K562 (cell line): ENCODE measurements around the gene PRTN3. TPM values are rescaled to one million over a fixed set of nuclear protein-coding genes. Genes with fewer than 3 reads are reported as not detected.

Experiments
- BCOR ChIP-seq: fragments of 450-650 bp; IDR thresholded peaks from 2 replicates; pipeline ENCODE4 v1.6.1; 2016
- CBX1 ChIP-seq: sonication (generic); IDR thresholded peaks from 2 replicates; pipeline ENCODE4 v1.6.1; 2016; ENCODE audit warnings: antibody characterized with exemption, low read depth, mild to moderate bottlenecking
- DDX20 ChIP-seq: fragments of 450-650 bp; IDR thresholded peaks from 2 replicates; pipeline ENCODE4 v1.6.1; 2016; ENCODE audit warnings: missing genetic modification characterization, low read depth, mild to moderate bottlenecking, missing compliant biosample characterization, moderate library complexity
- HCFC1 ChIP-seq: IDR thresholded peaks from 2 replicates; pipeline ENCODE4 v1.6.1; 2012; ENCODE audit warnings: low read depth, low read length, improper control_type of control experiment
- KDM1A ChIP-seq, 2 experiments: fragments of 450-650 bp; IDR thresholded peaks; 2 replicates each; pipeline ENCODE4 v1.6.1; 2016; ENCODE audit warnings: mild to moderate bottlenecking in 2 of 2
- MEIS2 ChIP-seq: fragments of 450-650 bp; IDR thresholded peaks from 2 replicates; pipeline ENCODE4 v1.6.1; 2014; ENCODE audit warnings: mild to moderate bottlenecking; ENCODE audit not compliant: partially characterized antibody
- PCBP1 ChIP-seq: fragments of 200-400 bp; formaldehyde crosslinking; IDR thresholded peaks from 2 replicates; pipeline ENCODE4 v1.6.1; 2018; ENCODE audit warnings: mild to moderate bottlenecking, low read depth, low read length; ENCODE audit not compliant: poor library complexity, severe bottlenecking
- SMARCA5 ChIP-seq: fragments of 450-650 bp; IDR thresholded peaks from 2 replicates; pipeline ENCODE4 v1.6.1; 2016
- SP1 ChIP-seq: sonication (generic); formaldehyde crosslinking; IDR thresholded peaks from 2 replicates; pipeline ENCODE4 v1.8.1; 2022; ENCODE audit warnings: mild to moderate bottlenecking, missing genetic modification reagents
- ZNF143 ChIP-seq: sonication (generic); formaldehyde crosslinking; IDR thresholded peaks from 2 replicates; pipeline ENCODE4 v1.9.0; 2022; ENCODE audit warnings: mild to moderate bottlenecking, missing genetic modification reagents
- polyA plus RNA-seq, 8 experiments: library from polyadenylated mRNA; depleted of rRNA in 4 of 8; stranded (reverse) in 5 of 8; unstranded in 3 of 8; fragments of >200 nt; fragmentation: Nextera tagmentation in 2 of 8; fragmentation: Illumina TruSeq in 1 of 8; extraction: Ambion mirVana in 2 of 8; extraction: Trizol in 1 of 8; gene quantifications; 2 replicates each; pipeline versions ENCODE4 v1.2.1 to v1.2.3, GENCODE V29; 2011 to 2014; ENCODE audit warnings: inconsistent platforms in 1 of 8, missing spikeins in 1 of 8
- total RNA-seq, 7 experiments: library from RNA; depleted of rRNA in 6 of 7; stranded (reverse); fragments of >200 nt in 6 of 7; fragmentation: Illumina TruSeq in 2 of 7; extraction: Trizol in 2 of 7; gene quantifications; 2 replicates each; pipeline versions ENCODE4 v1.2.1 to v1.2.3, GENCODE V29; 2011 to 2021; ENCODE audit warnings: low replicate concordance in 1 of 7
- TF ChIP-seq, protein P1 (sequence below): fragments of 200-800 bp; sonication (Bioruptor generic); IDR thresholded peaks from 2 replicates; pipeline ENCODE4 v1.6.1; 2017; ENCODE audit warnings: missing genetic modification characterization, missing compliant biosample characterization
- TF ChIP-seq, protein P2 (sequence below): fragments of 450-650 bp; IDR thresholded peaks from 2 replicates; pipeline ENCODE4 v1.6.1; 2016; ENCODE audit warnings: borderline replicate concordance
- TF ChIP-seq, protein P3 (sequence below): fragments of 450-650 bp; formaldehyde crosslinking; IDR thresholded peaks from 2 replicates; pipeline ENCODE4 v1.4.0; 2020; ENCODE audit warnings: mild to moderate bottlenecking, moderate library complexity
- TF ChIP-seq, protein P4 (sequence below): fragments of 450-650 bp; IDR thresholded peaks from 2 replicates; pipeline ENCODE4 v1.6.1; 2018; ENCODE audit not compliant: partially characterized antibody
- TF ChIP-seq, protein P5 (sequence below): sonication (generic); formaldehyde crosslinking; IDR thresholded peaks from 2 replicates; pipeline ENCODE4 v1.4.0; 2020; ENCODE audit warnings: mild to moderate bottlenecking, missing genetic modification reagents

PRTN3 gene
- total and polyA plus RNA-seq, 9 of the 15 experiments (the other 6 are each of a cell fraction or from before 2014, with no cell fraction given): 0.14 to 0.86 (median 0.43) TPM; not detected in 3

DNA sequence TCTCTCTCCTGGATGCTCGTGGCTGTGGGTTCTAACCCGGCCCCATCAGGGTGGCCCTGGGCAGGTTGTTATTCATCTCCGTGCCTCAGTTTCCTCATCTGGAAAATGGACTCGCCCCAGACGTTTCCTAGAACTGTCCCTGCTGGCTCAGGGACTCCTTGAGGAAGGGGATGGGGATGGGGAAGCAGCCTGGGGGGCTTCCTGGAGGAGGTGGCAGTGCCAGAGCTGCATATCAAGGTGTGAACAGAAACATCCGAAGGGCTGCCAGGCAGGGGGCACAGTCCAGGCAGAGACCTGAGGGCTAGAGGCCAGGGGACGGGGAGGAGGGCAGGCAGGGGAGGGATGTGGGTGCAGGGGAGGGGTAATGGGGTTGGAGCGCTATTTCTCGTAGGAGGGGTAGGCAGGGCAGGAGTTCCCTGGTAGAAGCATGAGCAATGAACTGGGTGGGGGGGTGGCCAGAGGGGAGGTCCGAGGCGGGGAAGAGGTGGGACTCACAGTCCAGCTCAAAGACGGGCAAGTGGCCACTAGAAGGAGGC, 7.7 kb downstream of the PRTN3 start (continued):
- TF ChIP-seq, protein P1, sequence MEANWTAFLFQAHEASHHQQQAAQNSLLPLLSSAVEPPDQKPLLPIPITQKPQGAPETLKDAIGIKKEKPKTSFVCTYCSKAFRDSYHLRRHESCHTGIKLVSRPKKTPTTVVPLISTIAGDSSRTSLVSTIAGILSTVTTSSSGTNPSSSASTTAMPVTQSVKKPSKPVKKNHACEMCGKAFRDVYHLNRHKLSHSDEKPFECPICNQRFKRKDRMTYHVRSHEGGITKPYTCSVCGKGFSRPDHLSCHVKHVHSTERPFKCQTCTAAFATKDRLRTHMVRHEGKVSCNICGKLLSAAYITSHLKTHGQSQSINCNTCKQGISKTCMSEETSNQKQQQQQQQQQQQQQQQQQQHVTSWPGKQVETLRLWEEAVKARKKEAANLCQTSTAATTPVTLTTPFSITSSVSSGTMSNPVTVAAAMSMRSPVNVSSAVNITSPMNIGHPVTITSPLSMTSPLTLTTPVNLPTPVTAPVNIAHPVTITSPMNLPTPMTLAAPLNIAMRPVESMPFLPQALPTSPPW (CRISPR knock-in tag): peak; percentile 7; the same call in 1 of the 2 replicates
- TF ChIP-seq HCFC1 (no peak), CBX1 (0 out of 2 replicates have a peak, but pooled peaks have one; percentile 24), PCBP1 (no peak), KDM1A (IDR thresholded peaks at IDR 0.05) (peak; percentile 31 to 78; a peak in 3 of 4 replicates), MEIS2 (no peak), ZNF143 (no peak), DDX20 (tag) (no peak), BCOR (peak; percentile 86), SMARCA5 (peak; percentile 52; the same call in 1 of the 2 replicates), SP1 (no peak)
- TF ChIP-seq, protein P2, sequence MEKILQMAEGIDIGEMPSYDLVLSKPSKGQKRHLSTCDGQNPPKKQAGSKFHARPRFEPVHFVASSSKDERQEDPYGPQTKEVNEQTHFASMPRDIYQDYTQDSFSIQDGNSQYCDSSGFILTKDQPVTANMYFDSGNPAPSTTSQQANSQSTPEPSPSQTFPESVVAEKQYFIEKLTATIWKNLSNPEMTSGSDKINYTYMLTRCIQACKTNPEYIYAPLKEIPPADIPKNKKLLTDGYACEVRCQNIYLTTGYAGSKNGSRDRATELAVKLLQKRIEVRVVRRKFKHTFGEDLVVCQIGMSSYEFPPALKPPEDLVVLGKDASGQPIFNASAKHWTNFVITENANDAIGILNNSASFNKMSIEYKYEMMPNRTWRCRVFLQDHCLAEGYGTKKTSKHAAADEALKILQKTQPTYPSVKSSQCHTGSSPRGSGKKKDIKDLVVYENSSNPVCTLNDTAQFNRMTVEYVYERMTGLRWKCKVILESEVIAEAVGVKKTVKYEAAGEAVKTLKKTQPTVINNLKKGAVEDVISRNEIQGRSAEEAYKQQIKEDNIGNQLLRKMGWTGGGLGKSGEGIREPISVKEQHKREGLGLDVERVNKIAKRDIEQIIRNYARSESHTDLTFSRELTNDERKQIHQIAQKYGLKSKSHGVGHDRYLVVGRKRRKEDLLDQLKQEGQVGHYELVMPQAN: no peak
- TF ChIP-seq, protein P3, sequence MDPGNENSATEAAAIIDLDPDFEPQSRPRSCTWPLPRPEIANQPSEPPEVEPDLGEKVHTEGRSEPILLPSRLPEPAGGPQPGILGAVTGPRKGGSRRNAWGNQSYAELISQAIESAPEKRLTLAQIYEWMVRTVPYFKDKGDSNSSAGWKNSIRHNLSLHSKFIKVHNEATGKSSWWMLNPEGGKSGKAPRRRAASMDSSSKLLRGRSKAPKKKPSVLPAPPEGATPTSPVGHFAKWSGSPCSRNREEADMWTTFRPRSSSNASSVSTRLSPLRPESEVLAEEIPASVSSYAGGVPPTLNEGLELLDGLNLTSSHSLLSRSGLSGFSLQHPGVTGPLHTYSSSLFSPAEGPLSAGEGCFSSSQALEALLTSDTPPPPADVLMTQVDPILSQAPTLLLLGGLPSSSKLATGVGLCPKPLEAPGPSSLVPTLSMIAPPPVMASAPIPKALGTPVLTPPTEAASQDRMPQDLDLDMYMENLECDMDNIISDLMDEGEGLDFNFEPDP (CRISPR knock-in tag): no peak
- TF ChIP-seq, protein P4, sequence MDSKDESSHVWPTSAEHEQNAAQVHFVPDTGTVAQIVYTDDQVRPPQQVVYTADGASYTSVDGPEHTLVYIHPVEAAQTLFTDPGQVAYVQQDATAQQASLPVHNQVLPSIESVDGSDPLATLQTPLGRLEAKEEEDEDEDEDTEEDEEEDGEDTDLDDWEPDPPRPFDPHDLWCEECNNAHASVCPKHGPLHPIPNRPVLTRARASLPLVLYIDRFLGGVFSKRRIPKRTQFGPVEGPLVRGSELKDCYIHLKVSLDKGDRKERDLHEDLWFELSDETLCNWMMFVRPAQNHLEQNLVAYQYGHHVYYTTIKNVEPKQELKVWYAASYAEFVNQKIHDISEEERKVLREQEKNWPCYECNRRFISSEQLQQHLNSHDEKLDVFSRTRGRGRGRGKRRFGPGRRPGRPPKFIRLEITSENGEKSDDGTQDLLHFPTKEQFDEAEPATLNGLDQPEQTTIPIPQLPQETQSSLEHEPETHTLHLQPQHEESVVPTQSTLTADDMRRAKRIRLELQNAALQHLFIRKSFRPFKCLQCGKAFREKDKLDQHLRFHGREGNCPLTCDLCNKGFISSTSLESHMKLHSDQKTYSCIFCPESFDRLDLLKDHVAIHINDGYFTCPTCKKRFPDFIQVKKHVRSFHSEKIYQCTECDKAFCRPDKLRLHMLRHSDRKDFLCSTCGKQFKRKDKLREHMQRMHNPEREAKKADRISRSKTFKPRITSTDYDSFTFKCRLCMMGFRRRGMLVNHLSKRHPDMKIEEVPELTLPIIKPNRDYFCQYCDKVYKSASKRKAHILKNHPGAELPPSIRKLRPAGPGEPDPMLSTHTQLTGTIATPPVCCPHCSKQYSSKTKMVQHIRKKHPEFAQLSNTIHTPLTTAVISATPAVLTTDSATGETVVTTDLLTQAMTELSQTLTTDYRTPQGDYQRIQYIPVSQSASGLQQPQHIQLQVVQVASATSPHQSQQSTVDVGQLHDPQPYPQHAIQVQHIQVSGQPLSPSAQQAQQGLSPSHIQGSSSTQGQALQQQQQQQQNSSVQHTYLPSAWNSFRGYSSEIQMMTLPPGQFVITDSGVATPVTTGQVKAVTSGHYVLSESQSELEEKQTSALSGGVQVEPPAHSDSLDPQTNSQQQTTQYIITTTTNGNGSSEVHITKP: peak; percentile 45
- TF ChIP-seq, protein P5, sequence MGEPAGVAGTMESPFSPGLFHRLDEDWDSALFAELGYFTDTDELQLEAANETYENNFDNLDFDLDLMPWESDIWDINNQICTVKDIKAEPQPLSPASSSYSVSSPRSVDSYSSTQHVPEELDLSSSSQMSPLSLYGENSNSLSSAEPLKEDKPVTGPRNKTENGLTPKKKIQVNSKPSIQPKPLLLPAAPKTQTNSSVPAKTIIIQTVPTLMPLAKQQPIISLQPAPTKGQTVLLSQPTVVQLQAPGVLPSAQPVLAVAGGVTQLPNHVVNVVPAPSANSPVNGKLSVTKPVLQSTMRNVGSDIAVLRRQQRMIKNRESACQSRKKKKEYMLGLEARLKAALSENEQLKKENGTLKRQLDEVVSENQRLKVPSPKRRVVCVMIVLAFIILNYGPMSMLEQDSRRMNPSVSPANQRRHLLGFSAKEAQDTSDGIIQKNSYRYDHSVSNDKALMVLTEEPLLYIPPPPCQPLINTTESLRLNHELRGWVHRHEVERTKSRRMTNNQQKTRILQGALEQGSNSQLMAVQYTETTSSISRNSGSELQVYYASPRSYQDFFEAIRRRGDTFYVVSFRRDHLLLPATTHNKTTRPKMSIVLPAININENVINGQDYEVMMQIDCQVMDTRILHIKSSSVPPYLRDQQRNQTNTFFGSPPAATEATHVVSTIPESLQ (CRISPR knock-in tag): no peak
